ENCODE data around the gene UBR7.
A peak's percentile ranks its signal among the peaks of the same experiment; 100 is the strongest.

The UBR7 gene

GRCh38 chr14:93246534-93246933 lies 39.5 kb downstream of the UBR7 start:
- DNase-seq = no peak

GRCh38 chr14:93249128-93249831 lies 42.2 kb downstream of the UBR7 start:
- no peak for DNase-seq

DNA sequence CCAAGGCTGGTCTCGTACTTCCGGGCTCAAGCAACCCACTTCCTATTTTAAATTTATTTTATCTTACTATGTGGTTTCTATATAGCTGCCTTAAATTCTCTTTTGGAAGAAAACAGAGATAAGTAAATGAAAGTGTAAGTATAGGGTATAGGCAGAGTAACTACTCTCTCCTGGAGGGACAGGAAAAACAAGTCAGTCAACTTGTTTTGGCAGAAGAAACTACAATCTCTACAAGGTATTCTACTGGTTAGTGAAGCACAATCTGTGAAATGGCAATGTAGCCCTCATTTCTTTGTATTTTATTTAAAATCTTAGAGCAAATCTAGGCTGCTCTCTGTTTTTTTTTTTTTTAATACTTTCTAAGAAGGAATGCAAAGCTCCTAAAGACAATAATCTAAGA lies 55.4 kb downstream of the UBR7 start:
- no peak for DNase-seq

- no peak for DNase-seq
Observed at GRCh38 chr14:93263416-93263815, 56.4 kb downstream of the UBR7 start.

DNA sequence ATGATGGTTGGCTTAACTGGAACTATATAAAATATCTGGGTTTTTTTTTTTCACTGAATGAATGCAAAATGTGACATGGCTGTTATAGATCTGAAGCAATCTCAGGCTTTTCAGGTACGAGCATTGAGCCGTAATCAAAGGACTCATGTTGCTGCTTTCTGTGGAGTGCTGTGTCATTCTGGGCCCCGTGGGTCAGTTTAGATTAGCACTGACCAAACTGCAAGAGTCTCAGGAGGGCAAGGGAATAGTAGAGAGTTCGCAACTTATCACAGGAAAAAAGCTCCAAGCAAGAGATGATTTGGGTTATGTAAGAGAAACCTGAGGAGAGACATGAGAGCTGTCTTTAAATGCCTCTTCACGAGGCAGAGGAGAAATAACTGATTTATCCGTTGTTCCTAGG lies 59.1 kb downstream of the UBR7 start:
- DNase-seq = no peak

DNA sequence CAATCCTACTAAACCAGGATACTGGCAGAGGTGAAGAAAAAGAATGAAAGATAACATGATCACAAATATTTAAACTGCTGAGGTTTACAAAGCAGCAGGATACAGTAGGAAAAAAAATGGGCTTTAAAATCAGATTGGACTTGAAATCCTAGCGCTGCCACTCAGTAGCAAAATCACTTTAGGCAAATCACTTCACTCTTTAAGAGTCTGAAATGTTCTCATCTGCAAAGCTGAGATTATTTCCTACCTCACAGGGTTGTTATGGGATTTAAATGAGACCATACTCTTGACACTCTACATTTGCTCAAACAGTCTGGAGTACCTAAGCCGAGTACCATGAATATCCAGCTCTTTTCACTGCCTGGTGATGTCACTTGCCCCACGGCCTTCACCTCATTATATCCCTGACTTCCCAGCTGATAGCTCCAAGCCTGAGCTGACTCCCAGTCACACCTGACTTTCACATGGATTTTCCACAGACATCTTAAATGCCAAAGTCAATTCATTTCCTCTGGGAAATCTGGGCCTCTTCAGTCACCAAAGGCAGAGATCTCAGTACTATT lies 60.2 kb downstream of the UBR7 start:
- DNase-seq = no peak

DNA sequence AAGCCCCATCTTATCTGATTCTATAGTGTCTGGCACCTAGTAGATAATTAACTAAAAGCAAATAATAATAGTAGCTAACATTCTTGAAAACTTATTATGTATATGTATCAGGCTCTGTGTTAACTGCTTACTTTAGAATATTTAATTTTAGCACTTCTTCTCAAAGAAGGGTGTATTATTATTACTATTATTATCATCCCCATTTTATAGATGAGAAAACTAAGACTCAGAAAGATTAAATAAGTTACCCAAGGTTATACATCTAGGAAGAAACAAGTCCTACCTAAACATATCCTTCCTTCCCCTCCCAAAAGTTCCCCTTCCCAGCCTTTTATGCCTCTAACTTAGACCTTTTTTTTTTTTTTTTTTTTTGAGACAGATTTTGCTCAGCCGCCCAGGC lies 61.4 kb downstream of the UBR7 start:
- no peak for DNase-seq

DNA sequence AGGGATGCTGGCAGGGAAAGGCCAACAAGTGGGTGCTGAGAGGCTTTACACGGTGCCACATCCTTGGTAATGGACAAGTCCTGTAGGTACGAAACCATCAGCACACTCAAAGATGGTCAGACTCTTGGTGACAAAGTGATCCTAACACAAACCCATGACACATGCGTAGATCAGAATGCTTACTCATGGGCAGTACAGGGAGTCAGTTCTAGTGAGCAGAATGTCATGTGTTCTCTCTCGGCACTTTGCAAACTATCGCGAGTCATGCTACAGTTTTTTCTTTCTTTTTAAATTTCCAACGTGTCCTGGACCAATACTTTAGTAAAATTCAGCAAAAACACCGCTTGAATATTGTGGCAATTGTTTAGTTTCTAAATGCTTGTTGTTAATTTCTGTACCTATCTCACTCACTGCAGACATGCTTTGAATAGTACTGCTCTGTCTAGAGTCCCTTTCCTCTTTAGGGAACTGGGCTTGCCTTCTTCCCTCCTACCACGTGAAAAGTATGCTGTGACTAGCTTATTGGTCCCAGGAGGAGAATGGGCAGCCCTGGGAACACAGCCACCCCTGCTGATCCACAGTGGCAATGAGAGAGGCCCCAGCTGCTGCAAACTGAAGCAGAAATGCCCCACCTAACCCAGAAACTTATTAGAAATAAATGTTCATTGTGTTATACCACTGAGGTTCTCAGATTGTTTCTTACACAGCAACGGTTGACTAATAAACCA lies 62.4 kb downstream of the UBR7 start:
- no peak for DNase-seq

GRCh38 chr14:93271111-93271510 lies 64.1 kb downstream of the UBR7 start:
- no peak for DNase-seq

DNA sequence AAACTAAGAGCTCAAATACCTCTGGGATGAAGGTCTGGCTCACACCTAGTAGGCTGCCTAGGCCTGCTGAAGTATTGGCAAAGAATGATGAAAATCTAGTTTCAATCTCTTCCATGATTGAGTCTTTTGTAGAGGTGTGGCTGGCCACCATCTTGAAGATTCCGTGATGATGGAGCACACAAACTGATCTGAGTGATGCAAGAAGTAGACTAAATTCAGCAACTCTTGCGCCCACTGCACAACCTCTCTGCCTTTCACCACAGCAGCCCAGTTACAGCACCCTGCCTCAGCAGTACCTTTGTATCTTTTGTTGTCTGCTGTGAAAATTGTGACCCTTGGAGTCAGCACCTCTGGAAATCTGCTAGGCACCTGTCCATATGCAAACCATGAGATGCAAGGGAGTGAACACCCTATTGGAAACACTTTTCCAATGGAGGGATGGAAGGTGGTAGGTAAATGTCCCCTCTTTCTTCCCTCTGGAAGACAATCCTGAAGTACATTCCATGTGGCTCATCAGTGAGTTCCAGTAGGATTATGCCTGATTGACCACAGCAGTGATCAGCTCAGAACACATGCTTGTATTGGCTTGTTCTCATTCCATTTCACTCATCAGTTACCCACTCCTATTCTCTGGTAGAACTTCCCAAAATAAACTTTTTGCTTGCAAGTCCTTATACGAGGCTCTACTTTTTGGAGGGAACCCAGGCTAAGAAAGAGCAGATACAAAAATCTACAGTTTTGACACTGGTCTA lies 67.2 kb downstream of the UBR7 start:
- no peak for DNase-seq

- DNase-seq = peak; percentile 11
Observed at GRCh38 chr14:93276031-93276716, 69.1 kb downstream of the UBR7 start.

Data from right kidney (tissue), 1 donor.